Esophagus muscularis mucosa (tissue), 3 donors: ENCODE results near the gene SLC37A4.

Experiments used
- POLR2A ChIP-seq: fragments of 450-650 bp; IDR thresholded peaks from one replicate; pipeline ENCODE4 v1.6.1; 2017; ENCODE audit warnings: antibody characterized with exemption, moderate library complexity, mild to moderate bottlenecking, low read depth
- POLR2AphosphoS5 ChIP-seq, 2 donors: sonication (generic); formaldehyde crosslinking; IDR thresholded peaks; one replicate each; pipeline ENCODE4 v1.6.1; 2017; ENCODE audit warnings: antibody characterized with exemption in 2 of 2
- TF ChIP-seq, protein P1 (sequence below), 3 experiments: fragments of 200-600 bp in 2 of 3; fragments of 450-650 bp in 1 of 3; sonication (generic) in 2 of 3; IDR thresholded peaks; one replicate each; pipeline ENCODE4 v1.5.1; 2017 to 2019; ENCODE audit warnings: antibody characterized with exemption in 3 of 3, mild to moderate bottlenecking in 2 of 3, moderate library complexity in 1 of 3

DNA sequence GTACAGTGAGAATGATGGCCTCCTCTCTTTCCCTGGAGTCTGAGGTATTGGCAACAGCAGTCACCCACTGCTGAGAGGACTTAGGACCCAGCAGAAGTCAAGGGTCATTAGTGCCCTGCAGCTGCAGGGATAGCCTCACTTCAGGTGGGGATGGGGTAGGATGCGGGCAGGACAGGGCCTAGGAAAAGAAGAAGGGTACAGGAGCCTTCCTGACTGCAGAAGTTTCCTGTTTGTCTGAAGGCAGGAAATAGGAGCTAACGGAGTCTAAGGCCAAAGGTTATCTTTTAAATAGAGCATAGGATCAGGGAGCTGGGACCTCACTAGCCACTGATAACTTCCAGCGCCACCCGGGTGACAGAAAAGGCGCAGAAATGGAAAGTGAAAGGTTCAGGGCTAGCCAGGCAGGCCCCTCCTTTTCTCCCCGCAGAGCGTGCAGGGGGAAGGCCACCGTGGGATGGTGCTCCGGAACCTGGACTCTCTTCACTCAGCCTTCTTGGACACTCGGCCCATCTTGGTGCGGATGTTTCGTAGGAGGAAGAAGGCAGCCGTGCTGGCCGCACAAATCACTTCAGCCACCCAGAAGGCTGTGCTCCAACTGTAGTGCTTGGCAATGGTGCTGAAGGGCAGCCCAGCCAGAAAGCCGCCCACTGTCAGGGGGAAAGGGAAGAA lies 6.1 kb downstream of the SLC37A4 start:
- TF ChIP-seq, protein P1, sequence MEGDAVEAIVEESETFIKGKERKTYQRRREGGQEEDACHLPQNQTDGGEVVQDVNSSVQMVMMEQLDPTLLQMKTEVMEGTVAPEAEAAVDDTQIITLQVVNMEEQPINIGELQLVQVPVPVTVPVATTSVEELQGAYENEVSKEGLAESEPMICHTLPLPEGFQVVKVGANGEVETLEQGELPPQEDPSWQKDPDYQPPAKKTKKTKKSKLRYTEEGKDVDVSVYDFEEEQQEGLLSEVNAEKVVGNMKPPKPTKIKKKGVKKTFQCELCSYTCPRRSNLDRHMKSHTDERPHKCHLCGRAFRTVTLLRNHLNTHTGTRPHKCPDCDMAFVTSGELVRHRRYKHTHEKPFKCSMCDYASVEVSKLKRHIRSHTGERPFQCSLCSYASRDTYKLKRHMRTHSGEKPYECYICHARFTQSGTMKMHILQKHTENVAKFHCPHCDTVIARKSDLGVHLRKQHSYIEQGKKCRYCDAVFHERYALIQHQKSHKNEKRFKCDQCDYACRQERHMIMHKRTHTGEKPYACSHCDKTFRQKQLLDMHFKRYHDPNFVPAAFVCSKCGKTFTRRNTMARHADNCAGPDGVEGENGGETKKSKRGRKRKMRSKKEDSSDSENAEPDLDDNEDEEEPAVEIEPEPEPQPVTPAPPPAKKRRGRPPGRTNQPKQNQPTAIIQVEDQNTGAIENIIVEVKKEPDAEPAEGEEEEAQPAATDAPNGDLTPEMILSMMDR (IDR thresholded peaks at IDR 0.05): no peak
- TF ChIP-seq POLR2AphosphoS5 (IDR thresholded peaks at IDR 0.05) (no peak), POLR2A (no peak)
